K562 (cell line): ENCODE measurements around the gene FDX2. TPM values are rescaled to one million over a fixed set of nuclear protein-coding genes. Genes with fewer than 3 reads are reported as not detected.

Experiments
- ARNT ChIP-seq, 2 experiments: fragments of 450-650 bp; IDR thresholded peaks; 2 replicates each; pipeline ENCODE4 v1.6.1; 2016; ENCODE audit warnings: mild to moderate bottlenecking in 1 of 2
- EP300 ChIP-seq: IDR thresholded peaks from 2 replicates; pipeline ENCODE4 v1.6.1; 2012; ENCODE audit warnings: low read length, improper control_type of control experiment
- EP400 ChIP-seq: fragments of 450-650 bp; IDR thresholded peaks from 2 replicates; pipeline ENCODE4 v1.6.1; 2017; ENCODE audit warnings: antibody characterized with exemption, mild to moderate bottlenecking, moderate library complexity
- ETV1 ChIP-seq: fragments of 450-650 bp; conservative IDR thresholded peaks from 2 replicates; pipeline ENCODE4 v1.6.1; 2016; ENCODE audit warnings: missing genetic modification characterization, control low read depth, low read depth, missing compliant biosample characterization
- ETV6 ChIP-seq, 3 experiments: fragments of 150-350 bp in 1 of 3; sonication (generic) in 1 of 3; formaldehyde crosslinking in 1 of 3; IDR thresholded peaks; 2 replicates each; pipeline versions ENCODE4 v1.6.1 to v1.8.0; 2014 to 2022; ENCODE audit warnings: borderline replicate concordance in 2 of 3, low read depth in 2 of 3, antibody characterized with exemption in 1 of 3, low read length in 1 of 3, mild to moderate bottlenecking in 1 of 3, missing genetic modification reagents in 1 of 3
- FOXK1 ChIP-seq: sonication (generic); formaldehyde crosslinking; IDR thresholded peaks from 2 replicates; pipeline ENCODE4 v1.8.0; 2022; ENCODE audit warnings: missing genetic modification reagents, mild to moderate bottlenecking, borderline replicate concordance
- HMG20B ChIP-seq: fragments of 250-450 bp; sonication (Bioruptor Pico); IDR thresholded peaks from 2 replicates; pipeline ENCODE4 v1.5.0; 2021; ENCODE audit warnings: mild to moderate bottlenecking
- KAT2B ChIP-seq: IDR thresholded peaks from one replicate; pipeline ENCODE4 v1.6.1; 2012; ENCODE audit warnings: low read depth, mild to moderate bottlenecking, control low read depth, inconsistent platforms, low read length, moderate library complexity
- PCBP1 ChIP-seq: fragments of 200-400 bp; formaldehyde crosslinking; IDR thresholded peaks from 2 replicates; pipeline ENCODE4 v1.6.1; 2018; ENCODE audit warnings: mild to moderate bottlenecking, low read depth, low read length; ENCODE audit not compliant: poor library complexity, severe bottlenecking
- RUNX1 ChIP-seq: sonication (generic); IDR thresholded peaks from 2 replicates; pipeline ENCODE4 v1.6.1; 2016; ENCODE audit warnings: antibody characterized with exemption, low read depth
- SAFB2 ChIP-seq: fragments of 200-400 bp; formaldehyde crosslinking; IDR thresholded peaks from 2 replicates; pipeline ENCODE4 v1.6.1; 2018; ENCODE audit warnings: borderline replicate concordance, low read length, low read depth, moderate library complexity; ENCODE audit not compliant: severe bottlenecking
- SIX5 ChIP-seq, 2 experiments: IDR thresholded peaks; 2 replicates each; pipeline ENCODE4 v1.6.1; 2011; ENCODE audit warnings: low read length in 2 of 2, borderline replicate concordance in 1 of 2, low read depth in 1 of 2, mild to moderate bottlenecking in 1 of 2, moderate library complexity in 1 of 2; ENCODE audit not compliant: insufficient read depth in 1 of 2
- ZNF3 ChIP-seq: fragments of 250-450 bp; sonication (Bioruptor Pico); IDR thresholded peaks from 2 replicates; pipeline ENCODE4 v1.5.0; 2021; ENCODE audit warnings: mild to moderate bottlenecking, moderate library complexity
- ZSCAN32 ChIP-seq: fragments of 450-650 bp; formaldehyde crosslinking; IDR thresholded peaks from 2 replicates; pipeline ENCODE4 v1.4.0; 2020; ENCODE audit warnings: mild to moderate bottlenecking, moderate library complexity
- polyA plus RNA-seq, 8 experiments: library from polyadenylated mRNA; depleted of rRNA in 4 of 8; stranded (reverse) in 5 of 8; unstranded in 3 of 8; fragments of >200 nt; fragmentation: Nextera tagmentation in 2 of 8; fragmentation: Illumina TruSeq in 1 of 8; extraction: Ambion mirVana in 2 of 8; extraction: Trizol in 1 of 8; gene quantifications; 2 replicates each; pipeline versions ENCODE4 v1.2.1 to v1.2.3, GENCODE V29; 2011 to 2014; ENCODE audit warnings: inconsistent platforms in 1 of 8, missing spikeins in 1 of 8
- total RNA-seq, 7 experiments: library from RNA; depleted of rRNA in 6 of 7; stranded (reverse); fragments of >200 nt in 6 of 7; fragmentation: Illumina TruSeq in 2 of 7; extraction: Trizol in 2 of 7; gene quantifications; 2 replicates each; pipeline versions ENCODE4 v1.2.1 to v1.2.3, GENCODE V29; 2011 to 2021; ENCODE audit warnings: low replicate concordance in 1 of 7
- TF ChIP-seq, protein P1 (sequence below): sonication (generic); formaldehyde crosslinking; IDR thresholded peaks from 2 replicates; pipeline ENCODE4 v1.8.0; 2022; ENCODE audit warnings: mild to moderate bottlenecking, missing genetic modification reagents
- TF ChIP-seq, protein P2 (sequence below), 3 experiments: IDR thresholded peaks in 2 of 3; conservative IDR thresholded peaks in 1 of 3; 2 replicates each; pipeline ENCODE4 v1.5.1; 2011 to 2012; ENCODE audit warnings: low read length in 3 of 3, mild to moderate bottlenecking in 3 of 3, control low read depth in 2 of 3, improper control_type of control experiment in 1 of 3, inconsistent platforms in 1 of 3, low read depth in 1 of 3, mixed read lengths in 1 of 3, moderate library complexity in 1 of 3; ENCODE audit not compliant: insufficient read depth in 2 of 3
- TF ChIP-seq, protein P3 (sequence below), 2 experiments: IDR thresholded peaks; 2 replicates each; pipeline ENCODE4 v1.6.1; 2011; ENCODE audit warnings: borderline replicate concordance in 1 of 2, control low read depth in 1 of 2, low read depth in 1 of 2, low read length in 1 of 2, mild to moderate bottlenecking in 1 of 2, mixed read lengths in 1 of 2, moderate library complexity in 1 of 2; ENCODE audit not compliant: insufficient read depth in 1 of 2, insufficient read length in 1 of 2, poor library complexity in 1 of 2, severe bottlenecking in 1 of 2; ENCODE audit errors: extremely low read depth in 1 of 2
- TF ChIP-seq, protein P4 (sequence below): fragments of 200-800 bp; sonication (Bioruptor generic); IDR thresholded peaks from 2 replicates; pipeline ENCODE4 v1.6.1; 2017; ENCODE audit warnings: missing genetic modification characterization, missing compliant biosample characterization

Gene FDX2
- total and polyA plus RNA-seq, 9 of the 15 experiments (the other 6 are each of a cell fraction or from before 2014, with no cell fraction given) = 2.5 to 49.8 (median 29.7) TPM

DNA sequence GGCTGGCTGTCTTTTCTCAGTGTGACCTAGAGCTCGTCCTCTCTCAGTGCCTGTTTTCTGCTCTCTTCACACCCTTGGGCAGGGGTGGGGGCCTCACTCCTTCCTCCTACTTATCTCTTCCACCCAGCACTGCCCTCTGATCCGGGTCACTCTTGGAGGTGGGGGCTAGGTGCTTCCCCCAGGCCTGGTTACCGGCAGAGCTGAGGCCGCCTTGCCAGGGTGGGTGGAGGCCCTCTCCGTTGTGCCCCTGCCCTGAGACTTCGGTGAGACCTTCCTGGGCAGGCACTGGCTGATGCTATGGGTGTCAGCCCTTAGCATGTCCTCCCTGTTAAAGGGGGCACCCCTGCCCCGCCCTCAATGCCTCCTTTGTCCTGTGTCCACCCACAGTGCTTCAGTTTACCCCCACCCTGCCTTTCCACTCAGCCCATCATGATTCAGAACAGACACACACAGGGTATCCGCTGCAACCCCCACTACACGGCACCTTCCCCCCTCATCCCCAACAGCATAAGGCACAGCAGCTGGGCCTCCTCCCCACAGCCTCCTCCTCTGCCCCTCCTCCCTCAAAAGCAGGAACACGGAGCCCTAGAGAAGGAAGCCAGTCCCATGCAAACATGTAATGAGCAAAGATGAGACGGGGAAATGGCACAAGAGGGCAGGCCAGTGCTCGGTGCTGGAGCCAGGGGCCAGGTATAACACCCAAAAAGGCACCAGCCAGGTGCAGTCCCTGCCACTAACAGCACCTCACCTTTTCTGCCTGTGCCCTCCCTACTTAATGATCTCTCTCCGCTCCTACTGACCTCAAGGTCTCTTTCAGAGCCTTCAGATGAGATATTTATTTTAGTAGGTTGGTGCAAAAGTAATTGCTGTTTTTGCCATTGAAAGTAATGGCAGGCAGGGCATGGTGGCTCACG is 16.0 kb downstream of the FDX2 start (continued):
- TF ChIP-seq, protein P1, sequence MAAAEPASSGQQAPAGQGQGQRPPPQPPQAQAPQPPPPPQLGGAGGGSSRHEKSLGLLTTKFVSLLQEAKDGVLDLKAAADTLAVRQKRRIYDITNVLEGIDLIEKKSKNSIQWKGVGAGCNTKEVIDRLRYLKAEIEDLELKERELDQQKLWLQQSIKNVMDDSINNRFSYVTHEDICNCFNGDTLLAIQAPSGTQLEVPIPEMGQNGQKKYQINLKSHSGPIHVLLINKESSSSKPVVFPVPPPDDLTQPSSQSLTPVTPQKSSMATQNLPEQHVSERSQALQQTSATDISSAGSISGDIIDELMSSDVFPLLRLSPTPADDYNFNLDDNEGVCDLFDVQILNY (CRISPR knock-in tag) = no peak
- TF ChIP-seq SAFB2 = no peak
- no peak for TF ChIP-seq SIX5 (IDR thresholded peaks at IDR 0.05; ENCODE audit: borderline replicate concordance in 1 of 2, insufficient read depth in 1 of 2, low read depth in 1 of 2, low read length in 2 of 2)
- TF ChIP-seq KAT2B = no peak
- TF ChIP-seq EP400 = peak; percentile 72; the same call in 1 of the 2 replicates
- peak; percentile 57; the same call in 1 of the 2 replicates for TF ChIP-seq ETV1 (tag)
- peak; percentile 31 to 54; a peak in 1 of 4 replicates for TF ChIP-seq ARNT (IDR thresholded peaks at IDR 0.05)
- TF ChIP-seq HMG20B (CRISPR knock-in tag) = no peak
- TF ChIP-seq EP300 = peak; percentile 89
- no peak for TF ChIP-seq PCBP1
- no peak for TF ChIP-seq ETV6 (IDR thresholded peaks at IDR 0.05; ENCODE audit: borderline replicate concordance in 1 of 2, low read depth in 2 of 2, low read length in 1 of 2)
- no peak for TF ChIP-seq ETV6 (CRISPR knock-in tag; IDR thresholded peaks at IDR 0.05; ENCODE audit: borderline replicate concordance)
- TF ChIP-seq, protein P2, sequence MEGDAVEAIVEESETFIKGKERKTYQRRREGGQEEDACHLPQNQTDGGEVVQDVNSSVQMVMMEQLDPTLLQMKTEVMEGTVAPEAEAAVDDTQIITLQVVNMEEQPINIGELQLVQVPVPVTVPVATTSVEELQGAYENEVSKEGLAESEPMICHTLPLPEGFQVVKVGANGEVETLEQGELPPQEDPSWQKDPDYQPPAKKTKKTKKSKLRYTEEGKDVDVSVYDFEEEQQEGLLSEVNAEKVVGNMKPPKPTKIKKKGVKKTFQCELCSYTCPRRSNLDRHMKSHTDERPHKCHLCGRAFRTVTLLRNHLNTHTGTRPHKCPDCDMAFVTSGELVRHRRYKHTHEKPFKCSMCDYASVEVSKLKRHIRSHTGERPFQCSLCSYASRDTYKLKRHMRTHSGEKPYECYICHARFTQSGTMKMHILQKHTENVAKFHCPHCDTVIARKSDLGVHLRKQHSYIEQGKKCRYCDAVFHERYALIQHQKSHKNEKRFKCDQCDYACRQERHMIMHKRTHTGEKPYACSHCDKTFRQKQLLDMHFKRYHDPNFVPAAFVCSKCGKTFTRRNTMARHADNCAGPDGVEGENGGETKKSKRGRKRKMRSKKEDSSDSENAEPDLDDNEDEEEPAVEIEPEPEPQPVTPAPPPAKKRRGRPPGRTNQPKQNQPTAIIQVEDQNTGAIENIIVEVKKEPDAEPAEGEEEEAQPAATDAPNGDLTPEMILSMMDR (IDR thresholded peaks at IDR 0.05 in 2 of 3, conservative IDR thresholded peaks at IDR 0.05 in 1 of 3; ENCODE audit: insufficient read depth in 2 of 3, low read depth in 1 of 3, low read length in 3 of 3) = no peak
- no peak for TF ChIP-seq FOXK1 (CRISPR knock-in tag)
- no peak for TF ChIP-seq ZSCAN32 (CRISPR knock-in tag)
- TF ChIP-seq, protein P3, sequence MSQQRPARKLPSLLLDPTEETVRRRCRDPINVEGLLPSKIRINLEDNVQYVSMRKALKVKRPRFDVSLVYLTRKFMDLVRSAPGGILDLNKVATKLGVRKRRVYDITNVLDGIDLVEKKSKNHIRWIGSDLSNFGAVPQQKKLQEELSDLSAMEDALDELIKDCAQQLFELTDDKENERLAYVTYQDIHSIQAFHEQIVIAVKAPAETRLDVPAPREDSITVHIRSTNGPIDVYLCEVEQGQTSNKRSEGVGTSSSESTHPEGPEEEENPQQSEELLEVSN (IDR thresholded peaks at IDR 0.05; ENCODE audit: borderline replicate concordance in 1 of 2, extremely low read depth in 1 of 2, insufficient read depth in 1 of 2, insufficient read length in 1 of 2, low read depth in 1 of 2, low read length in 1 of 2, poor library complexity in 1 of 2, severe bottlenecking in 1 of 2) = peak; percentile 23 to 51
- TF ChIP-seq RUNX1 = 0 out of 2 replicates have a peak, but pooled peaks have one; percentile 31
- no peak for TF ChIP-seq ZNF3 (CRISPR knock-in tag)
- TF ChIP-seq, protein P4, sequence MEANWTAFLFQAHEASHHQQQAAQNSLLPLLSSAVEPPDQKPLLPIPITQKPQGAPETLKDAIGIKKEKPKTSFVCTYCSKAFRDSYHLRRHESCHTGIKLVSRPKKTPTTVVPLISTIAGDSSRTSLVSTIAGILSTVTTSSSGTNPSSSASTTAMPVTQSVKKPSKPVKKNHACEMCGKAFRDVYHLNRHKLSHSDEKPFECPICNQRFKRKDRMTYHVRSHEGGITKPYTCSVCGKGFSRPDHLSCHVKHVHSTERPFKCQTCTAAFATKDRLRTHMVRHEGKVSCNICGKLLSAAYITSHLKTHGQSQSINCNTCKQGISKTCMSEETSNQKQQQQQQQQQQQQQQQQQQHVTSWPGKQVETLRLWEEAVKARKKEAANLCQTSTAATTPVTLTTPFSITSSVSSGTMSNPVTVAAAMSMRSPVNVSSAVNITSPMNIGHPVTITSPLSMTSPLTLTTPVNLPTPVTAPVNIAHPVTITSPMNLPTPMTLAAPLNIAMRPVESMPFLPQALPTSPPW (CRISPR knock-in tag) = peak; percentile 96
